GM19238 (cell line): ENCODE data around the gene C5orf58.

Experiments used
- DNase-seq: peaks from one replicate; pipeline ENCODE4 v3.0.0; 2011; ENCODE audit warnings: low spot score; ENCODE audit not compliant: insufficient read length

C5orf58 gene

DNA sequence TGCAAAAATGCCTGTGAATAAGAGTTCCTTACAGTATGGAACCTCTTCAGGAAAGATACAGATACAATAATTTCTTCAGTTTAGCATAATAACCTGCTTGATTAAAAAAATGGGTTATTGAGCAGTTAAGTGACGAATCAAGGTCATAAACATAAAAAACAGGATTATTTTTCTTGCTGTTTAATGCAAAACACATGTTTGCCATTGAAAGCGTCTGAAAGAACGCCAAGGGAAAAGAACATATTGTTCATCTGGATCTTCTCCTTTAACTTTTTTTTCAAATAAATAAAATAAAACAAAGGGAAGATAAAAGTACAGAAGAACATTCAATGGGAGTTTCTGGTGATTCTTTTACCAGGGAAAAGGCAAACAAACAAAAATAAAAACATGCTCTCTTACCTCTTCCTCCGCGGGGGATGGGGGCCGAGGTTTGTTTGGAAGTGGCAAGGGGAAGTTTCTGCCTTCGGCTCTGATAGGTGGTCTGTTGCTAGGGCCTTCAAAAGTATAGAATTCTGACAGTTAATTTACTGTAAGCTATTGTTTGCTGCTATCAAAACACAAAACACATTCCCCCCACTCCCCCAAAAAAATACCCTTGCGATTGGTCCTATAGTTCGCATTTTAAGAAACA lies 20.1 kb downstream of the C5orf58 start:
- no peak for DNase-seq

DNA sequence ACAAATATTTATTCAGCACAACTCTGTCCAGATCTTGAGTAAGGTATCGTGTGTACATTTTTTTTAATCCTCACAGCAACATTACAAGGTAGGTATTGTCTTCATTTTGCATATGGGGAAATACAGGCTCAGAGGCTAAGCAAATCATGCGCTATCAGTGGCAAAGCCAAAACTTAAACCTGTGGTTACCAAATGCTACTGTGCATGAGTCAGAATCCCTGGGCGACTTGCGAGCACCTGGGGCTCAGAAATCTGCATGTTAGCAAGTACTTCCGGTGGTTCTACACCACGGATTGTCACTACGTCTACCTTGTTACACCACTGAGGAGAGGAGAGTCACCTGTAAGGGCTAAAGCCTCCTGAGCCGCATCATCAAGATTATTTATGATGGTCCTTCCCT lies 21.3 kb downstream of the C5orf58 start:
- no peak for DNase-seq

DNA sequence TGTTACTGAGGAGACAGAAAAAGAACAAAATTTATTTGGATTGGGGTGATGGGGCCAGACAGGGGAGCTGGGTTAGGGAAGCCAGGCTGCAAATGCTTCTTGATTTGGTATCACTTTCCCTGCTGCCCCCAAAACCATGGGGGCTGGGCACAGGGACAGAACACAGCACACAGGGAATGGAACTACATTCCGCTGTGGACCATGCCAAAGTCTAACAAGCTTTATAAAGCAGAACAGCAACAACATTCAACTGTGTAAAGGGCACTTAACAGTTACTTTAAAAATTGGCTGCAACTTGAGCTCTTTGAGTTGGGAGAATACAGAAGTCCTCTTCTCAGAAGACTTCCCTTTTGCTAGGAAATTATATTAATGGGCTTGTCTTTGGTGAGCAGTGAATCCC lies 23.8 kb downstream of the C5orf58 start:
- DNase-seq = no peak

DNA sequence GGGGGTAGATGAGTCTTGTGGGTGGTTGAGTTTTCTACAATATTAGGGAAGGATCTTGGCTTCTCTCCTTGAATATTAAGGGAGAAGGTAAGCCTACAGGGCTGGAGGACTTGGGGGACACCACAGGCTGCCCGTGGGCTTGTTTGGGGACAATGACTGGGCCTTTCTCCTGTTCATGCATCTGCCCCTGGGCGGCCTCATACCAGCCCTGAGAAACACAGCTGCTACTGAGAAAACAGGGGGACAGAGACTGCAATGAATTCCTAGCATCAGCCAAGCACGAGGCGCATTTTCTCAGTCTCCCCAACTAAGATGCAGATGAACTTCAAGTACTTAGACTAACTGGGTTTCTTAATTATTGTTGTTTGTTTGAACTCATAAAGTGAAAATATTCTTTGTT lies 24.6 kb downstream of the C5orf58 start:
- no peak for DNase-seq

DNA sequence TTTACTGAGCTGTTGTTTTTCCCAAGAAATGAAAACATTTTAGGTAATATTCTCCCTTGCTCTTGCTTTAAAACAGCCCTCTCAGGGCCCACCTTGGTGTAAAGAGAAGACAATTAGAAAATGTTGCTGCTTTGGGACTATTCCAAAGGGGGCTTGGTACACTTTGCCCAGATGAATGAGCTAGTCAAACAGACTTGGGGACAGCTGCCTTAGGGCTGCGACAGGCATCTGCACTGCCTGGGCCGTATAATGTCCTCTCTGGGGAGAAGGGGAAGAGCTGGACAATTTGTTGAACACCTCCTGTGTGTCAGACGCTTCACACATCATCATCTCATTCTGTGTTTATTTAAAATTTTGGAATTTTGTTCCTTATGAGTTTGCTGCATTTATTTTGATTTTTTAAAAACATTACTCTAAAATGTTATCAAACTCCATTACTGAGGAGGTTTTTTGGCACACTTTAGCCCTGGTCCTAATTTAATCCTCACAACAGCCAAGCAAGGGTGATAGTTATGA lies 28.8 kb downstream of the C5orf58 start:
- DNase-seq = no peak

DNA sequence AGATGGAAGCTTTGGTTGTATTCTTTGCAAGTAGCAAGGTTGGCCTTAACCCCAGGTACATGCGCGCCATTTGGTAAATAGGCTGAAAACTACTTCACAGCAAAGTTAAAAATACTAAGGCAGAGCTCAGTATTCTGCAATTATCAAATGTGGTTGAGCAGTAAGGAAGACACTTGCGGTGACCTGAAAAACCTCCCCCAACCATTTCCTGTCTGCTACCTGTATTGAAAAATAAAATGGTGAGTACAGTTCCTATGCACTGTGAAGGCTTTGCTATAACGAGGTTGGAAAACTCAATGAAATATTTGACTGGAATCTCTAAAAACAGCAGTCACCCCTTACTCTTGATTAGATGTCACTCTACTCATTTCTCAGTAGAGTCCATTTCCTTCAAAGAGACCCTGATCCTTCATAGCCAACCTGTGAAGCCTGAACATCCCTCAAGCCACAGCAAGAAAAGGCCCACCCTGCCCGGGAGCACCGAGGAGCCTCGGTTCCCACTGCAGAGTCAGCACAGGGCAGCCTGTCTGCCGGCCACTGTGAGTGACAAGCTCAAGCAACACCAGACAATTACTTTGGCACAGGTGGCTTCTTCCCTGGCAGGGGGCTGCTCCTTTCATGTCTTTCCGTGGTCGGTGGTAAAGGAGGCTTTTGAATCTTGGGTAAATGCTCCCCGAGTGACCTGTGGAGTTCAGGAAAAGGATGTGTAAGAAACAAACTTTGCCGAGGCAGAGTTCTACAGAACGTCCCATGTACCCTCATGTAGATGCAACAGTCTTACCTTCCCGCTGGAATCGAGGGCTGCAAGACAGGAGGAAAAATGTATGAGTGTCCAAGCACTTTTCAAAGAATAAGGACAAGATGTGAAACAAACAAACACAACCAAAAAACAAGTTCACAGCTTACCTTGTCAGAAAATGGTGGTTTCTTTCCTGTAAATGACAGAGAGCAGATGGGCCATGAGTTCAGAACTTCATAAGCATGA lies 29.6 kb downstream of the C5orf58 start:
- no peak for DNase-seq

DNA sequence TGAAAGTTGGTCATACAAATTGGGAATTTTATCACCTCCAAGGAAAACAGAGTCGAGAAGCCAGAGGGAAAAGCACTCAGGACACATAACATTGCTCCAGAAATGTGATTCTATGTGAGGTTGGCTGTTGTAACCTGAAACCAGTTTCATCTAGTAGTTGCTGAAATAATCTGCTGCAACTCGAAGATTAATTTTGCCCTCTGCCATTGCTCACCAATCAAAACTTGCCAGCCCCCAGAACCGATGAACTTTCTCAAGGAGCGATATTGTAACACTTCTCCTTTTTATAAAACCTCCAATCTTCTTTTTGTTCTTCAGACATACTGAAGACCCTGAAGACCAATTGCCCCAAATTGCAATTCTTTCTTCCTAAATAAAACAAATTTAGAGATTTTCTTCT lies 31.1 kb downstream of the C5orf58 start:
- no peak for DNase-seq

DNA sequence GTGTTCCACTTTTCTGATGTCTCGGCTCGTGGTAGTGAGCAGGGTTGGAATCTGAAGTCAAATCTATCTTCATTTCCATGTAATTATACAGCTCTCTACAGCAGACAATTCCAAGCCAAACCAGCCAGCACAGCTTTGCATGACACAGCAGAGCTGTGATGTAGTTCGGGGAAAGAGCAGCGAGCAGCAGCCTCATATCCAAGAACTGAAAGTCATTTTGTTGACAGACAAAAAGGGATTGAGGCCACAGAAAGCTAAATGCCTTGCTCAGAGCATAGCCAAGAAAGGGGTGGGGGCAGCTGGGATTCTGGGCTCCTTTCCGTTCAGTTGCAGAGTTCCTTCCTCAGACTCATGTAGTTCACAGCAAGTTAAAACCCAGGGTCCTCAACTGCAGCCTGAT lies 32.7 kb downstream of the C5orf58 start:
- no peak for DNase-seq

DNA sequence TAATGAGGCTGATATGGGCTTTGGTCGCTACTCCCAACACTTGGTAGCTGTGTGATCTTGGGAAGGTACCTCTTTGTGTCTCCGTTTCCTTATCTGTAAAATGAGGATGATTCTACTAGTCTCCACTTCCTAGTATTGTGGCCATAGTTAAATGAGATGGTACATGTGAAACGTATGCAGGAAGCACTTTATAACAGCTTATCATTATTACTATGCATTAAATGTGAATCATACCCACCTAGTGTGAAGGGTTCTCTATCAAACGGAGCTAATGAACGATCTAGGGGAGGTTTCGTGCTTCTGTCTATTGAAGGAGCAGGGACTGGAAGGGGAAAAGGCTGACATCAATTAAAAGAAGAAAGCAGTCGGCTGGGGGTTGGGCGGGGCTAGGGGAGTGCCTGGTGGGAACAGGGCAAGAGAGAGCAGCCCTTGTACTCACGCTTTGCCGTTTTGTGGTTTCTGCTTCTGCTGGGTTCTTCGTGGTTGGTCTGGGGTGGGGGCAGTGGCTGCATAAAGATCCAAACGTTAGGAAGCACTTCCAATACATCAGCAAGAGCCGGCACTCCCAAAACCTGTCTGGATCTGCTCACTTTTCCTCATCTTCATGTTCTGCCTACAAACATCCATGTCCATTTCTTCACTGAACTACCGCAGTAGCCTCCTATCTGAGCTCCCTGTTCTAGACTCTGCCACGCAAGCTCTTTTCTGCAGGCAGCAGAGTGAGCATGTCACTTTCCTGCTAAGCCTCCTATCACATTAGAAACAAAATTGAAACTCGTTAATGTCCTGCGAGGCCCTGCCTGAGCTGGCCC lies 34.0 kb downstream of the C5orf58 start:
- no peak for DNase-seq

DNA sequence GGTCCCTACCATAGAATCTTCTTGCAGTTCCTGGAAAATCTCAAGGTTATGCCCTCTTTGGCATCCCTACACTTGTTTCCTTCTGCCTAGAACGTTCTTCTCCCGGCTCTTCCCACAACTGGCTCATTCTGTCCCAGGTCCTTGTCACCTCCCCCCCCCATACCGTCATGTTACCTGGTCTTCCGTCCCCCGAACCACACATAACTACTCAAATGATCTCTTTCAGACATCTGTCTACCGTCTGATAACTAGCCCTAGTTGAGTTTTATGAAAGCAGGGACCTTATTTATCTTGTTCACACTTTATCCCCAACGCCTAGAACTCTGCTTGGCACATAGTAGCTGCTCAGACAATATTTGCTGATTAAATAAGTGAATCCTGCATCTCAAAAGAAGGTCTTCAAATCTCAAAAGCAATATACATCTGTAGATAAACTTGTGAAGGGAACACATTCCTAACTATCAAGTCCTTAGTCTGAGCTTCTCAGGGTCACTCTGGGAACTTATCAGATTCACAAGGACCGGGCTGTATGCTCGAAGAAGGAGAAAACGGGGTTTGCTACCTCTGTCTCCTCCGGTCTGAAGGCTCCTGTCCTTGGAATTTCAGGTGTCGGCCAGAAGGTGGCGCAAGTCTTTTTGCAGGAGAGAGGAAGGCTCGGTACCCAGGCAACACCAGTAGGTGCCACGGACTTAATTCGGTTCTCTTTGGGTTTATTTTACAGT lies 34.8 kb downstream of the C5orf58 start:
- DNase-seq = peak; percentile 70

DNA sequence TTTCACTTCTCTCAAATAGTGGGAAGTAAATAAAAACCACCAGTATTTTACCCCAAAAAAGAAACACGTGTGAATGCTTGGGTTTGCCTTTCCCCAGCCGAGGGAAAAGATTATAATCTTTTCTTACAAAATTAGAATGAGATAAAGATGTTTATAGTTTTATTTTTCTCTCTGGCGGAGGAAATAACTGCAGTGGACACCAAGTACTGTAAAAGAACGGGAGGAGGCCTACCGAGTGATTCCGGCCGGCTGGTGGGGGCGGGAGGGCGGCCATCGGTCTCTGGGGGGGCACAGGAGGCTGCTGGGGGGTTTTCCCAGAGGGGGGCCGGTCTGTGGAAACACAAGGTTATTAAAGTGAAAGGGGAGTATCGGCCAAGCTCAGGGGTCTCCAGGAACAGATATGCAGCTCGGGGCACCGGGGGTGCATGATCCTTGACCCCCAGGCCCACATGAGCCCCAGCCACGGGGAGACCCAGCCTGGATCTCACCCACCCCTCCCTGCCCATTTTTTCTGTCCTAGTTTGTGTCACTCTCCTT lies 35.4 kb downstream of the C5orf58 start:
- DNase-seq = no peak

DNA sequence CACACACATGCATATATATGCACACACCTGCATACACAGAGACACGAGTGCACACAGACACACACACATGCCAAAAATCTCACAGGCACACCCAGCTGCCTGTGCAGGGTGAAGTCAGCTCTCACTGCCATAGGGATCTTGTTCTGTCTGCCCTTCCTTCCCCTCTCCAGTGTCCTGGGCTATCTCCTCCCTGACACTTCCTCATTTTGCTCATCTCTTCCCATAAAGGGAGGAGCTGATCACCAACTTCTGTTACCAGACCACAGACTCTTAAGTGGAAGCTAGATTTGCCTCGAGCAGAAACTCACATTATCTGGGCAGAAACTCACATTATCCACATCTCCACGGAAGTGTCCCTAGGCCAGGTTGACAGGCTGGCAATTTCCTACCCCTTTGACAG lies 36.1 kb downstream of the C5orf58 start:
- DNase-seq = no peak

DNA sequence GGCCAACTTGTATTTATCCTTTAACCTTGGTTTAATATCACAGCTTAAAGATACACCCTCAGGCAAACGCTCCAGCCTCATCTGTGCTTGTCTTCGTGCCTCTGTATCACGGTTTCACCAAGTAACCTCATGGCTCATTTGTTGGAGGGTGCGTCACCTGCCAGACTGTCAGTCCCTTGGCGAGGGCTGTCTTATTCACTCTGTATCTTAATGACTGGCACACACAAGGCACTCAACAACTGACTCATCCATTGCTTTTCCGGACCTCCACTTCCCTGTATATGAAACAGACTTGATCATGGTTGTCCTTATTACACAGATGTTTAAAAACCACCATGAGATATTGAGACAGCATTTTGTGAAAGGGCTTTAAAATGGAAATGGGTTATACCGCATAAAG lies 36.8 kb downstream of the C5orf58 start:
- no peak for DNase-seq

DNA sequence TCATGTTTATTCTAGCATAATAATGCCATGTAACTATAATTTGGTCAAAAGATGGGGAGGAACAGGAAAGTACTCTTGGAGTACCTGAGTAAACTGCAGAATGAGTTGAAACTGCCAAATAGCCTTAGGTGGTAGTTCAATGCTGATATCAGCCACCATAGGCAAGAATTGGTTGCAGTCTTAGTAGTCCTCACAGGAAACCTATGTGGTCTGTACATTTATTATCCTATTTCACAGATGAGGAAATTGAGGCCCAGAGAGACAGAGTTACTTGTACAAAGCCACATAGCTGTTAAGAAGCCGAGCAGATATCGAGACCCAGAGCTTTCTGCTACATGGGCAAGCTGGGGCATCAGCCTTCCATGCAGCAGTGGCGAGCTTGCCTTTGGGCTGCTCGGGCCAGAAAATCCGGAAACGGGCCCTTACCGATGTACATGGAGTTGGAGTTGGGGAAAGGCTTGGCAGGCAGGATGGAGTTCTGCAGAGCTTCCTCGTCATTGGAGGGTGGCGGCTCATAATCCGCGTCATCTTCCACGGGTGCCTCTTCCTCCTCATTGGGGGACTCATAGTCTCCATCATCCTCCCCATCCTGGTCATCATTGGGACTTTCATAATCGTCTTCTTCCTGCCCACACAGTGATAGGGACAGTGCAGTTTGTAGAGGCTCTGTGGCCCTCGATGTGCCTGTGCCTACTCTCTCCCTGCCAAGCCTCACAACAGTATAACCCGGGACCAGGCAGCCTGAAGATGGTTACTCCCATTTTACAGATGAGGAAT lies 37.7 kb downstream of the C5orf58 start:
- no peak for DNase-seq

DNA sequence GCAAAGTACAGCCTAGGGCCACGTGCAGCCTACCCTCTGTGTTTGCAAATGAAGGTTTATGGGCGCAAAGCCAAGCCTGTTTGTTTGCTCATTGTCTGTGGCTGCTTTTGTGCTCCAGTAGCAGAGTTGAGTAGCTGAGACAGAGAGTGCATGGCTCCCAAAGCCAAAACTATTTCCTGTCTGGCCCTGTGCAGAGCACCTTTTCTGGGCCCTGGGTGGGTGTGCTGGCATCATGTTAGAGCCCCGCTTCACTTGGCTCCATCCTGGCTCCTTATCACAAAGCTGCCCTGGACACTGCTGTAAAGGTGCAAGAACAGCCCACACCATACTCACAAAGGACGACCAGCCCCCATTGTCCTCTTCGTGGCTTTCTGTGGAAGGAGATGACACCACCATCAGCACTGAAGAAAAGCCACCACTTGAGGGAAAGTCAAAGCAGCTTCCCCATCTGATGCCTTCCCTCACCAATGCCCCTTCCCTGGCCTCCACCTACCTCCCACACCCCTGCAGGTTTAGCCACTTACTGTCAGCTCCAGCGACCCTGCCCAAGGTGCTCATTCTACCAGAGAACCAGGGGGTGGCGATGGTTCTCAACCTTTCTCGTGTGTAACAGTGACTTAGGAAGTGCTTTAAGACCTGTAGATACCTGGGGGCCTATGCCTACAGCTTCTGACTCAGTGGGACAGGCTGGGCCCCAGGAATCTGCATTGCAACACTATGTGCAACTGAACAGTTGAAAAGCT lies 41.4 kb downstream of the C5orf58 start:
- no peak for DNase-seq

DNA sequence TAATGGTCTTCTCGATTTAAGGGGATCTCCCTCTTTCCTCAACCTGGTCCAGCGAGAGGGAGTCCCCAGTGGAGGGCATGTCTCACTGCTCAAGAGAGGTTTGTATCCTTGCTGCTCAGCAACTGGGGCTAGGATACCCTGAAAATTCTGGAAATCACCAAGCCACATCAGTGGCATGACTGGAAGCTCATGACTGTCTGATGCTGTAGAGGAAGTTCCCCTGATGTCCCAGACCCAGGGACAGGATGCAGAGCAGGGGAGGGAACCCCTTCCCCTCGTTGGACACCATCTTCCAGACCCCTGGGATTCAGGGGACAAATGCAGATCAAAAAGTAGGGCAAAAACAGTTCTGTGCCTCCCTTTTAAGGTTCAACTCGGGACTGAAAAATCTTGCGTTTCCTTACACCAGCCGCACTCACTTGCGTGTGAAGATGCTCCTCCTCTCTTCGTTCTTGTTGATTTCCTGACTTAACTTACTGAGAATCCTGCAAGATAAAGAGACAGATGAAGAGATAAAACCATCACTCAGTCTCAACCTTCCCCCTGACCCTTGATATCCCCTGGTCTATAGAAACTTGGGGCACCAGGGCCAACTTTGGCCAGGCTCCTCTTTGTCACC lies 42.7 kb downstream of the C5orf58 start:
- no peak for DNase-seq

DNA sequence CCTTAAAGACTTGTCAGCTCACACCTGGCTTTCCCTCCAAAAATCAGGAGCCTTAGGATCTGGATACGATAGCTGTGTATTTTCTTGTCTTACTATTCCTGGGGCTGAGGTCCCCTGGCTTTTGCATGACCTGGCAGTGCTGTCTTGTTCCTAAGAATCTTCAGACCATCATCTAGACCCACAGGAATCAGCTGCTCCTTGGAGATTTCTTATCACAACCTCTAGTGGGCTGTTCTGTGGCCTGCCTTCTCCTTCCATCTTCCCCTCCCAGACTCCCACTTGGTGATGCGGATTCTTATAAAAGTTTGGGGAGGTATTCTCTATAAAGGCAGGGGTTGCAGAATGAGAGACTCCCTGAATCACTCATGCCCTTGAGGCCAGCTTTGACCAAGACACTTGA lies 43.4 kb downstream of the C5orf58 start:
- no peak for DNase-seq

DNA sequence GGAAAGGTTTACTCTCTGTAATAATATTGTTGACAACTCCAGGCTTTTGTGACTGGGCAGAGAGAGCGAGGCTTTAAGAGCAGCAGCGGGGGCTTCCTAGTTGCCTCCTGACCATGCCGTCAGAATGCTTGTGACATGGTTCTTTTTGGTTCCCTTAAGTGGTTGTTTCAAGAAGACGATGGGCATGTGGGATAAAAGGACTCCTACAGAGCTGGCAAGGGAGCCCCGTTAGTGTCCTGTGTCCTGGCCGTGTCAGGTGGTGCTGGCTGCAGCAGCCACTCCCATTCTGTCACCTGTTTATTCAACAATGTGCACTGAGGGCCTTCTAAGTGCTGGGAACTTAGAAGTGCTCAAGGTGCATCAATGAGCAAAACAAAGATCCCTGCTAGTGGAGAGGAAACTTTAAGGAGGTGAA lies 45.1 kb downstream of the C5orf58 start:
- DNase-seq = no peak
